Measurements from ENCODE around the gene SP140. TPM values are rescaled to one million over a fixed set of nuclear protein-coding genes. Genes with fewer than 3 reads are reported as not detected.

SP140 gene
- total and polyA plus RNA-seq, 2 experiments from 2014 or later: 0.40 to 0.53 TPM

GRCh38 chr2:230327418-230328154 lies 102.0 kb downstream of the SP140 start:
- peak overlapping the region; percentile 72 for H3K4me2 ChIP-seq
- H3K9me2 ChIP-seq (replicated peaks; ENCODE audit: insufficient read depth): no peaks in the 10 kb centered on the region
- TF ChIP-seq CTCF (IDR thresholded peaks at IDR 0.05; ENCODE audit: poor library complexity) (no peak), EZH2phosphoT487 (IDR thresholded peaks at IDR 0.05; ENCODE audit: low read depth, severe bottlenecking, unreplicated experiment) (no peak), EZH2 (IDR thresholded peaks at IDR 0.05; ENCODE audit: borderline replicate concordance) (no peak)
- H3K36me3 ChIP-seq (replicated peaks; ENCODE audit: insufficient read depth, low read depth): no peaks in the 10 kb centered on the region
- peak overlapping the region; percentile 74 for H2AFZ ChIP-seq
- peaks cover 10% of the 10 kb centered on the region for H3K4me1 ChIP-seq (ENCODE audit: insufficient read depth)
- H3K79me2 ChIP-seq: peaks cover 7% of the 10 kb centered on the region
- no peaks in the 10 kb centered on the region for H4K20me1 ChIP-seq (ENCODE audit: insufficient read depth, poor library complexity, severe bottlenecking)
- H3K27ac ChIP-seq: peak overlapping the region; percentile 80
- peak overlapping the region; percentile 5 for H3K4me3 ChIP-seq
- 88% methylated on average over 5 of the region's 5 CpGs for WGBS (ENCODE audit: low lambda C conversion rate, missing lambda C conversion rate)
- no peak for DNase-seq (ENCODE audit: low spot score)
- no peaks in the 10 kb centered on the region for H3K9me3 ChIP-seq (ENCODE audit: low read depth)
- no peaks in the 10 kb centered on the region for H3K27me3 ChIP-seq

- peak overlapping the region; percentile 5 for H3K4me3 ChIP-seq
- peak overlapping the region; percentile 80 for H3K27ac ChIP-seq
Observed at GRCh38 chr2:230328155-230328458, 102.6 kb downstream of the SP140 start.

GRCh38 chr2:230329946-230330605 lies 104.5 kb downstream of the SP140 start:
- no peaks in the 10 kb centered on the region for H3K27me3 ChIP-seq
- H3K27ac ChIP-seq: no peak overlapping the region
- no peak overlapping the region for H3K4me2 ChIP-seq
- peaks cover 7% of the 10 kb centered on the region for H3K79me2 ChIP-seq
- H3K9me3 ChIP-seq (ENCODE audit: low read depth): no peaks in the 10 kb centered on the region
- H3K4me3 ChIP-seq: no peak overlapping the region
- DNase-seq (ENCODE audit: low spot score): no peak
- H2AFZ ChIP-seq: no peak overlapping the region
- peaks cover 10% of the 10 kb centered on the region for H3K4me1 ChIP-seq (ENCODE audit: insufficient read depth)
- no peaks in the 10 kb centered on the region for H3K36me3 ChIP-seq (replicated peaks; ENCODE audit: insufficient read depth, low read depth)
- H3K9me2 ChIP-seq (replicated peaks; ENCODE audit: insufficient read depth): no peaks in the 10 kb centered on the region
- TF ChIP-seq CTCF (IDR thresholded peaks at IDR 0.05; ENCODE audit: poor library complexity) (no peak), EZH2phosphoT487 (IDR thresholded peaks at IDR 0.05; ENCODE audit: low read depth, severe bottlenecking, unreplicated experiment) (no peak), EZH2 (IDR thresholded peaks at IDR 0.05; ENCODE audit: borderline replicate concordance) (no peak)
- no peaks in the 10 kb centered on the region for H4K20me1 ChIP-seq (ENCODE audit: insufficient read depth, poor library complexity, severe bottlenecking)
- WGBS (ENCODE audit: low lambda C conversion rate, missing lambda C conversion rate): 90% methylated on average over 7 of the region's 7 CpGs

More at GRCh38 chr2:230328155-230328458, 102.6 kb downstream of the SP140 start:
- DNase-seq (ENCODE audit: low spot score): no peak
- no peaks in the 10 kb centered on the region for H3K9me3 ChIP-seq (ENCODE audit: low read depth)
- H3K27me3 ChIP-seq: no peaks in the 10 kb centered on the region
- H3K4me2 ChIP-seq: peak overlapping the region; percentile 72
- WGBS (ENCODE audit: low lambda C conversion rate, missing lambda C conversion rate): 95% methylated on average over 8 of the region's 8 CpGs
- no peak overlapping the region for H2AFZ ChIP-seq
- no peak for TF ChIP-seq CTCF (IDR thresholded peaks at IDR 0.05; ENCODE audit: poor library complexity)
- no peak for TF ChIP-seq EZH2 (IDR thresholded peaks at IDR 0.05; ENCODE audit: borderline replicate concordance)
- TF ChIP-seq EZH2phosphoT487 (IDR thresholded peaks at IDR 0.05; ENCODE audit: low read depth, severe bottlenecking, unreplicated experiment): no peak
- no peaks in the 10 kb centered on the region for H3K9me2 ChIP-seq (replicated peaks; ENCODE audit: insufficient read depth)
- peaks cover 10% of the 10 kb centered on the region for H3K4me1 ChIP-seq (ENCODE audit: insufficient read depth)
- peaks cover 7% of the 10 kb centered on the region for H3K79me2 ChIP-seq
- no peaks in the 10 kb centered on the region for H4K20me1 ChIP-seq (ENCODE audit: insufficient read depth, poor library complexity, severe bottlenecking)
- H3K36me3 ChIP-seq (replicated peaks; ENCODE audit: insufficient read depth, low read depth): no peaks in the 10 kb centered on the region

Measured in hepatocyte (in vitro differentiated cells).